ENCODE data around the gene LENG1.
A peak's percentile ranks its signal among the peaks of the same experiment; 100 is the strongest.

LENG1 gene

GRCh38 chr19:54115109-54116063 is 44.1 kb downstream of the LENG1 start, which contains the start of the genes PRPF31 and TFPT (continued):
- TF ChIP-seq ZNF398 (tag by site-specific recombination; IDR thresholded peaks at IDR 0.05) = no peak
- TF ChIP-seq INSM2 (tag by site-specific recombination; IDR thresholded peaks at IDR 0.05) = peak; percentile 77
- no peak for TF ChIP-seq ZNF585B (tag by site-specific recombination; IDR thresholded peaks at IDR 0.05)
- no peak for TF ChIP-seq BCL11A (tag by site-specific recombination; IDR thresholded peaks at IDR 0.05; ENCODE audit: low read depth)
- no peak for TF ChIP-seq ZNF560 (tag by site-specific recombination; IDR thresholded peaks at IDR 0.05; ENCODE audit: borderline replicate concordance)
- TF ChIP-seq ZNF2 (tag by site-specific recombination; IDR thresholded peaks at IDR 0.05) = peak; percentile 97
- peak; percentile 98 for TF ChIP-seq ZNF335 (tag by site-specific recombination; conservative IDR thresholded peaks at IDR 0.05)
- TF ChIP-seq HIC1 (tag by site-specific recombination; IDR thresholded peaks at IDR 0.05) = no peak
- TF ChIP-seq ZNF121 (tag by site-specific recombination; IDR thresholded peaks at IDR 0.05) = peak; percentile 42; the same call in 1 of the 2 replicates
- TF ChIP-seq ZNF837 (tag by site-specific recombination; IDR thresholded peaks at IDR 0.05) = no peak
- peak; percentile 51 for TF ChIP-seq ZNF518A (tag by site-specific recombination; conservative IDR thresholded peaks at IDR 0.05; ENCODE audit: low read depth)
- no peak for TF ChIP-seq ZNF792 (tag by site-specific recombination; IDR thresholded peaks at IDR 0.05)
- TF ChIP-seq SCRT2 (tag by site-specific recombination; IDR thresholded peaks at IDR 0.05) = peak; percentile 67
- TF ChIP-seq ZNF654 (tag by site-specific recombination; IDR thresholded peaks at IDR 0.05; ENCODE audit: low read depth) = no peak
- TF ChIP-seq ZNF248 (tag by site-specific recombination; IDR thresholded peaks at IDR 0.05) = no peak
- TF ChIP-seq, protein P1, sequence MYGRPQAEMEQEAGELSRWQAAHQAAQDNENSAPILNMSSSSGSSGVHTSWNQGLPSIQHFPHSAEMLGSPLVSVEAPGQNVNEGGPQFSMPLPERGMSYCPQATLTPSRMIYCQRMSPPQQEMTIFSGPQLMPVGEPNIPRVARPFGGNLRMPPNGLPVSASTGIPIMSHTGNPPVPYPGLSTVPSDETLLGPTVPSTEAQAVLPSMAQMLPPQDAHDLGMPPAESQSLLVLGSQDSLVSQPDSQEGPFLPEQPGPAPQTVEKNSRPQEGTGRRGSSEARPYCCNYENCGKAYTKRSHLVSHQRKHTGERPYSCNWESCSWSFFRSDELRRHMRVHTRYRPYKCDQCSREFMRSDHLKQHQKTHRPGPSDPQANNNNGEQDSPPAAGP (tag by site-specific recombination; IDR thresholded peaks at IDR 0.05) = peak; percentile 93
- TF ChIP-seq ZNF391 (tag by site-specific recombination; IDR thresholded peaks at IDR 0.05; ENCODE audit: borderline replicate concordance, low read depth) = peak; percentile 98
- TF ChIP-seq ZNF624 (tag by site-specific recombination; IDR thresholded peaks at IDR 0.05) = no peak
- no peak for TF ChIP-seq ZNF521 (tag by site-specific recombination; IDR thresholded peaks at IDR 0.05)
- peak; percentile 74 for TF ChIP-seq ZBTB11 (tag by site-specific recombination; conservative IDR thresholded peaks at IDR 0.05; ENCODE audit: low read depth)
- TF ChIP-seq ZNF707 (tag by site-specific recombination; IDR thresholded peaks at IDR 0.05) = no peak
- TF ChIP-seq ZNF843 (tag by site-specific recombination; IDR thresholded peaks at IDR 0.05) = peak; percentile 84; the same call in 1 of the 2 replicates
